GM18502 (cell line): ENCODE data around the gene ZNG1B.
"Not testable (repeated sequence)": the region's sequence is repeated elsewhere in the genome, so short reads cannot be mapped to it uniquely, and the experiment has no call there.

Source experiments
- ATAC-seq: cut with Tn5 transposase; IDR thresholded peaks from one replicate; pipeline ENCODE4 v1.9.1; 2021; ENCODE audit warnings: mild to moderate bottlenecking; ENCODE audit not compliant: unreplicated experiment, poor library complexity

The ZNG1B gene

DNA sequence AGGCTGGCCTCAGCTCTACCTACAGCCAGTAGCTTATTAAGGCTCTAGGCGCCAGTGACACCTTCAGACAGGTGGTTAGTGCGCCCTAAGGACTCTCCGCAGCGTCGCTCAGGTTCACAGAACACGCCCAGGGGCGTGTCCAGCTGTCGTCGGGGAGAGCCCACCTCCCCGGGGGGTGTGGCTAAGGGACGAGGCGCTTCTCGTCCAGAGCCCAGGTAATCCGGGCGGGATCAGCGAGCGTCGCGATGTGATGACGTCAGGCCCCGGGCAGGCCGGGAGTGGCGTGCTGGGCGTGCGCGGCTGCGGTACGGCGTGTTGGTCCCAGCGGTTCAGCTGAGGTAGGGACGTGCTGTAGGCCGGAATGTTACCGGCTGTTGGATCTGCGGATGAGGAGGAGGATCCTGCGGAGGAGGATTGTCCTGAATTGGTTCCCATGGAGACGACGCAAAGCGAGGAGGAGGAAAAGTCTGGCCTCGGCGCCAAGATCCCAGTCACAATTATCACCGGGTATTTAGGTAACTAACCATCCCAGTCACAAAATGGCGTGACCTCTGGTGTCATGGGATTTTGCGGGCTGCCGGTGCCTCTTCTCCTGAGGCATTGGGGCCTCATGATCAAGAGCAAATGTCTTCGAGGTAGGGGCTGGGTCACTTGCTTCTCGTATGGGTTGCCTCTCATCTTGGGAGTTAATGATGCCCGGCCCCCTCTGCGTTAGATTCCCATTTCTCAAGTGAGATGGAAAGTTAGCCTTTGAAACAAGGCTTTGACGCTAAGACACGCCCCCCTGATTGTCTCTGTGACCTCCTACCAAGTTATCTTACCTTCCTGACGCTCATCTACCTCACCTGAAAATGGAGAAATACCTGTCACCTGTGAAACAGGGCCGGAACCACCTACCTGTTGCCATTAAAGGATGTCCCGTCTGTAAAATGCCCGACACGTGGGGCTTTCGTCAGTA, at the start of gene ZNG1B:
TSS of gene ZNG1B (plus strand) at position 184 of the 958 bp plus-strand sequence. CDS start at position 362, 178 bp downstream.
- not testable (repeated sequence) for ATAC-seq

DNA sequence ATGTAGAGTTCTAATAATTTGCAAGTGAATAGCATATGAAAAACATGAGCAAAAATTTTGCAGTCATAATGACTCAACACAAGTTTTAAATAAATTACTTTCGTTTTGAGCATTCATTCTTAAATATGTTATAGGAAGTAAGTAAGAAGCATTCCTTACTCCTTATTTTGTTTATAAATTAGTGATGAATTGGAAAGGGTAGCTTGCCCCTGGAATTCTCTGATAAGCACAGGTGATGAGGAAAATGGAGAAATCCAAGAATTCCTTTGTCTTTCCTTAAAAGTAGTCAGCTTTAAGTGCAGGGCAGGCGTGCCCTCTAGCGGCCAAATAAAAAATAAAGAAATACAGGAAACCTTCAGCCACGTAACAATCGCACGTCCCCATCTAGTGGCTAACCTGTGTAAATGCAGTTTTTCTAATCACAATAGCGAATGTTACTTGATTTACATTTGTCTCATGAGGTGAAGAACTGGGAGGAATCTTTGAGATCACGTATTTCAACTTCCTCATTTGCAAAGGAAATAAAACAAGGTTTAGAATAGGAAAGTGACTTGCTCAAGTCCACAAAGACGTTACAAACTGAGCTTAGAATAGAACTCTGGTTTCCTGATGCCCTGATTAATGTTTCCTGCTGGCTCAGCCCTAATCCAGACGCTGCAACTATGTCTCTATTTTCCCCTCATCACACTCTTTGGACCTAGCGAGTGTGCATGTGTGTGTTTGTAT, 47.2 kb upstream of the ZNG1B start:
- ATAC-seq = peak; percentile 88

- ATAC-seq = no peak
These were observed 46.4 kb upstream of the ZNG1B start for GRCh38 chr2:113391073-113391472.

GRCh38 chr2:113406114-113406513, 31.4 kb upstream of the ZNG1B start:
- peak; percentile 58 for ATAC-seq

DNA sequence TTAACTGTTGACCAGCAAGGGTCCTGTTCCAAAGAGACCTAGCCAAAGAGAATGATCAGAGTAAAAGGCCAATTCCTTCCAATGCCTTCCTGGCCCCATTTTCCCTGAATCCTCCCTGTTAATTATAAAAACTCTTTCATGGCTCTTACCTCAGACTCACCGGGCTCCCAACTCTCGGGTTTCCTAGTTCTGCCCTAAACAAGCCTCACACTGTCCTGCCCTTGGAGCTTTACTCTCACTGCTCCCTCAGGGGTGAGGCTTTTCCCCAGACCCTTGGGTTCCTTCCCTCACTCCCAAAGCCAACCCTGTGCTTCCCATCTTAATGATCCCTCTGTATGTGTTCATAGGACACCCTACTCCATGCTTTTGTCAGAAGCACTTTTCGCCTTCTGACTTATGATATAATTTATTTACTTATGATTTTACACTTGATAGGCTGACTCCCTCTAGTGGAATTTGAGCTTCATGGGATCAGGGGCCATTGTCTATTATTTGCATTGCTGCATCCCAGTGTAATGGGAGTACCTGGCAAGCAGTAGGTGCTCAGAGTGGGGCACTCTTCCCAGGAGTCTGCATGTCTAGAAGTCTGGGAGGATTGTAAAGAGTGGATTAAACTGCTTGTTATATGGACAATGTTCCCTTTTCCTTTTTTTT, 29.9 kb upstream of the ZNG1B start:
- no peak for ATAC-seq

GRCh38 chr2:113411725-113412352, 25.7 kb upstream of the ZNG1B start:
- not testable (repeated sequence) for ATAC-seq

DNA sequence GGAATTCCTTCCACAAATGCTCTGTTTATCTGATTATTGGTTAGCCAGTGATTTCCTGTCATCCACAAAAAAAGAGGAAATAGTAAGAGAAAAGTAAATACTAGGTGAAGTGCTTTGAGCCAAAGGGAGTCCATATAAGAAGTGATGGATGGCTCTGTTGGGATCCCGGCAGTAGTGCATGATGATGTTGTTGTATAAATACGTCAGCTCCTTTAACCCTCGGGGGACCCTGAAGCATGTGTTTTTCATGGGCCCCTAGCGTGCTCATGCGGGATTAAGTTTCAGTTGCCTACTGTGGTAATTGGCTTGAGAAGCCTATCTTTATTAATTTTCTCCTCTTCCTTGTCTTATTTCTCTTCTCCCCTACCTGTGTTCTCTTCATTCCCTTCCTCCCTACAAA, 24.7 kb upstream of the ZNG1B start:
- not testable (repeated sequence) for ATAC-seq

DNA sequence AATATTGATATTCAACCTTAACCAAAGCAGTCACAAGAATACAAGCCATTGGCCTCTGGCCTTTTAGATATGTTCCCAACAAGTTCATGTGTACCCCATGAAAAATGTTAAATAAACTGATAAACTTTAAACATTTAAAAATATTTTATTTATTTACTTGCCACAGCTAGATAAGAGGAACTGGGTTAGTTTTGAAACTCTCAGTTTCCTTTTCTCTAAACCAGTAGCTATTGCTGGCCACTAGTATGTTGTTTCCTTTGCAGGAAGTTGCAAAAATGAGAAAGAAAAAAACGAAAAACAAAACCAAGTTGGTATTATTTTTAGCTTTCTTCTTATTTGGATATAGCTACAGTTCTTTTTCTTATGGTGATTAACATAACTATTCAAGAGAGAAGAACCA, 5.7 kb upstream of the ZNG1B start:
- not testable (repeated sequence) for ATAC-seq

GRCh38 chr2:113433468-113433867, 4.0 kb upstream of the ZNG1B start:
- not testable (repeated sequence) for ATAC-seq

DNA sequence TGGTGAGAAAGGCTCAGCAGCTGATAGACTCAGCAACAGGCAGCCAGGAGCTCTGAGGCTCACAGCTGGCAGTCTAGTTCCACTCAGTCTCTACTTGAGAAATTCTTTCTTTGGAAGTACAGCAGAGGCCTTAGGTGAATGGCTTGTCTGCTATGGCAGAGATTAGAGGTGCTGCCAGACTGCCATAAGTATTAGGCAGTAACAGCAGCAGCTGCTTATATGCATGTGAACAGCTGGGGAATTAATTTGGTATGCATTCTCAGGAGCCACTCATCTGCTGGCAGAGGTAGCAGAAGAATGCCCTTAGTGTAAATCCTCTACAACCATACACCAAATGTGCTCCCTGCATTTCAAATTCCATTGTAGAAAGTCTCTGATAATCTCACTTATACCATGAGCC, 28.3 kb downstream of the ZNG1B start:
- not testable (repeated sequence) for ATAC-seq

DNA sequence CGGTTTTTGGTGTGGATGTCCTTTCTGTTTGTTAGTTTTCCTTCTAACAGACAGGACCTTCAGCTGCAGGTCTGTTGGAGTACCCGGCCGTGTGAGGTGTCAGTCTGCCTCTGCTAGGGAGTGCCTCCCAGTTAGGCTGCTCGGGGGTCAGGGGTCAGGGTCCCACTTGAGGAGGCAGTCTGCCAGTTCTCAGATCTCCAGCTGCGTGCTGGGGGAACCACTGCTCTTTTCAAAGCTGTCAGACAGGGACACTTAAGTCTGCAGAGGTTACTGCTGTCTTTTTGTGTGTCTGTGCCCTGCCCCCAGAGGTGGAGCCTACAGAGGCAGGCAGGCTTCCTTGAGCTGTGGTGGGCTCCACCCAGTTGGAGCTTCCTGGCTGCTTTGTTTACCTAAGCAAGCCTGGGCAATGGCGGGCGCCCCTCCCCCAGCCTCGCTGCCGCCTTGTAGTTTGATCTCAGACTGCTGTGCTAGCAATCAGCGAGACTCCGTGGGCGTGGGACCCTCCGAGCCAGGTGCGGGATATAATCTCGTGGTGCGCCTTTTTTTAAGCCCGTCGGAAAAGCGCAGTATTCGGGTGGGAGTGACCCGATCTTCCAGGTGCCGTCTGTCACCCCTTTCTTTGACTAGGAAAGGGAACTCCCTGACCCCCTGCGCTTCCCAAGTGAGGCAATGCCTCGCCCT, 39.3 kb downstream of the ZNG1B start:
- ATAC-seq = not testable (repeated sequence)

DNA sequence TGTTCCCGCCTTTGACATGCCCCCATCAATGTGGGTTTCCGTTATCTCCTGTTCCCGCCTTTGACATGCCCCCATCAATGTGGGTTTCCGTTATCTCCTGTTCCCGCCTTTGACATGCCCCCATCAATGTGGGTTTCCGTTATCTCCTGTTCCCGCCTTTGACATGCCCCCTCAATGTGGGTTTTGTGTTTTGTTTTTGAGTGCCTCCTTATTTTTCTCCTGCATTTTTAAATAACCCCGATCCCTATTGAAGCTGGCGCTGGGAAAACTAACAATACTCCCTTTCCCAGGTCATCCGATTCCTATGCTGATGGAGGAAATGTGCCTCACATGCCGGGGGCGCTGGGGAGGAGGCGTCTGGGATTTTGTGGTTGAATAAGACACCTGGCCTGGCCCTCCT, 59.0 kb downstream of the ZNG1B start:
- ATAC-seq = not testable (repeated sequence)

DNA sequence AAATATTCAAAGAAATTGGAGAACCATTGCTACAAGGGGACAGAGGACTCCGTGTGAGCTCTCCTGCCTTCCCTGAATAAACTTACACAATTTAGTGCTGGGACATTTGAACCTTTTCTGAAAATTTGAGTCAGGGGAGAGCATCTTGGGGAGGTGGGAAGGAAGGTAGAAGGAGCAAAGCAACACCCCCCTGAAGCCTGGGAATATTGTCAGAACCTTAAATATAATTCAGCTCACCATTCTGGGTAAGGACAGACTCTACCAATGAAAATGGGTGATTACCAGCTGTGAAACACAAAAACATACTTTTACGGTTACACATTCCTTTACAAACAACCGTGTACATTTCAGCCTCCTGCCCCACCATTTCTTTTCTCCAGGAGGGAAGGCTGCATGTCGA, 60.9 kb downstream of the ZNG1B start, which contains the start of gene FOXD4L1:
TSS of gene FOXD4L1 (plus strand) at position 301 of the 400 bp plus-strand sequence. CDS start 592 bp downstream, outside the sequence.
- ATAC-seq = not testable (repeated sequence)

- not testable (repeated sequence) for ATAC-seq
These were observed 61.8 kb downstream of the ZNG1B start for GRCh38 chr2:113499019-113499885.

DNA sequence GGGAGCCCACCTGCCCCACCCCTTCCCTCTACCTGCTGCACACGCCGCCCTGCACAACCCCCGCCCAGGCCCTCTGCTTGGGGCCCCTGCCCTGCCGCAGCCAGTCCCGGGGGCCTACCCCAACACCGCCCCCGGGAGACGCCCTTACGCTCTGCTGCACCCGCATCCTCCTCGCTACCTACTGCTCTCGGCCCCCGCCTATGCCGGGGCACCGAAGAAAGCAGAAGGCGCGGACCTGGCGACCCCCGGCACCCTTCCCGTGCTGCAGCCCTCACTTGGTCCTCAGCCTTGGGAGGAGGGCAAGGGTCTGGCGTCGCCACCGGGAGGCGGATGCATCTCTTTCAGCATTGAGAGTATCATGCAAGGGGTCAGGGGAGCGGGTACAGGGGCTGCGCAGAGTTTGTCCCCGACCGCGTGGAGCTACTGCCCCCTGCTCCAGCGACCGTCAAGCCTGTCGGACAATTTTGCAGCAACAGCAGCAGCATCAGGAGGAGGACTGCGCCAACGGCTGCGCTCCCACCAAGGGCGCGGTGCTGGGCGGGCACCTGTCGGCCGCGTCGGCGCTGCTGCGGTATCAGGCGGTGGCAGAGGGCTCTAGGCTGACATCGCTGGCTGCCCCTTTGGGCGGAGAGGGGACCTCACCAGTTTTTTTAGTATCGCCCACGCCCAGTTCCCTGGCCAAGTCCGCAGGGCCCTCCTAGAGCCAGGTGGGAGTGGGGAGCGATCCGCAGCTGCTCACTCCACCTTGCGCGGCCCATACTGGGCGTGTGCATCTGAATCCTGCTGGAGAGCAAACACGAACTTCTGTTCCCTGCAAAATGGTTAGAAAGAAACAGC, 62.6 kb downstream of the ZNG1B start:
- not testable (repeated sequence) for ATAC-seq

DNA sequence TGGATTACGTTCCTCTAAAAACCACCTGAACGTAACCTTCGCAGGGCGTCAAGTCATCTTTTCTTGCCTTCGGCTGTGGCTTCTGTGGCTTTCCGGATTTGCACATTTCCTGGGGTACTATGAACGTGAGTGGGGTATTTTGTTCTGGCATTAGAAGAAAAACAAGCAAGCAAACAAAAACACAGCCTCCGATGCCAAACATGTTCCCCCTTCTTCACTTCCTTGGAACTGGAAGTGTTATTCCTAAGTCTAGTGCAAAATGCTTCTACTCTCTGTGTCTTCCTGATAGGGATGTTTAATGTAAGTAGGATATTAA, 63.2 kb downstream of the ZNG1B start:
- ATAC-seq = not testable (repeated sequence)

DNA sequence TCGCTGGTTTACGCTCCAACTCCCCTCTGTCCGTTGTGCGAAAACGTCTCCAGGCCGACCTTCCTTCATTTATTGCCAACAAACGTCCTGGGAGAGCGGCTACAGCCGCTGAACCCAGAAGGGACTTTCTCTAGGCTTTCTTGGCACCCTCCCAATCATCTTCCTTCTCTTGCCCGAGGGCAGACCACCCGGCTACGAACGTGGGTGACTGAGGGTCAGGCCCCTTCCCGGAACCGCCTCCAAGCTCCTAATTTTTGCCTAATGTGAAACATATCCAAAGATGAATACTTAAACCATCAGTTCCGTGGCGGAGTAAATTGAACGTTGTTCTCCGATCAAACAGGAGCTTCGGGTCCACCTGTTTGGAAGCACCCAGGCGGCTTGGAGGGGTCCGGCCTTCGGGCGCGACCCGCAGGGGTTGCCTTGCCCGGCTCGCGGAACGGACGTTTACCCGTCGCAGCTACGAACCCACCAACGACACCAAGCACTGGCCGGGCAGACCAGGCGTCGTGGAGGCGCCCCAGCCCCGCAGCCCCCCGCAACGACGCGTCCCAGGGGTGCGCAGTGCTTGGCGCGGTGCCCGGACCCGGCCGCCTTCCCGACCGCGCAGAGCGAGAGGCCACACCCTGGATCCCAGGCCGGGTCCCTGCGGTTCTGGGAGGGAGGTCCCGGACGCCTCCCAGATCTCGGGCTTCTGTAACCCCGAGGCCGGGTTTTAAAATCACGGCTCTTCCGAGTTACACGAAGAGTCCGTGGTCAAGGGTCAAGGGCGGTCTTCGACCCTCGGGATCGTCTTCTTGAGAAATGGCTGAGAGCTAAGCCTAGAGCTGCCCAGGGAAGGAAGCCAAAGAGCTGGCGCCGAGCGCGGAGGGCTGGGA, 65.0 kb downstream of the ZNG1B start:
- peak; percentile 20 for ATAC-seq
